Amniotic epithelial cell (primary cell): ENCODE measurements around the gene PTPRN2.
"Not testable (repeated sequence)": the region's sequence is repeated elsewhere in the genome, so short reads cannot be mapped to it uniquely, and the experiment has no call there.

ENCODE experiments used
- DNase-seq: peaks from one replicate; pipeline ENCODE4 v3.0.0-alpha.2; 2010; ENCODE audit warnings: low read depth

PTPRN2 gene

DNA sequence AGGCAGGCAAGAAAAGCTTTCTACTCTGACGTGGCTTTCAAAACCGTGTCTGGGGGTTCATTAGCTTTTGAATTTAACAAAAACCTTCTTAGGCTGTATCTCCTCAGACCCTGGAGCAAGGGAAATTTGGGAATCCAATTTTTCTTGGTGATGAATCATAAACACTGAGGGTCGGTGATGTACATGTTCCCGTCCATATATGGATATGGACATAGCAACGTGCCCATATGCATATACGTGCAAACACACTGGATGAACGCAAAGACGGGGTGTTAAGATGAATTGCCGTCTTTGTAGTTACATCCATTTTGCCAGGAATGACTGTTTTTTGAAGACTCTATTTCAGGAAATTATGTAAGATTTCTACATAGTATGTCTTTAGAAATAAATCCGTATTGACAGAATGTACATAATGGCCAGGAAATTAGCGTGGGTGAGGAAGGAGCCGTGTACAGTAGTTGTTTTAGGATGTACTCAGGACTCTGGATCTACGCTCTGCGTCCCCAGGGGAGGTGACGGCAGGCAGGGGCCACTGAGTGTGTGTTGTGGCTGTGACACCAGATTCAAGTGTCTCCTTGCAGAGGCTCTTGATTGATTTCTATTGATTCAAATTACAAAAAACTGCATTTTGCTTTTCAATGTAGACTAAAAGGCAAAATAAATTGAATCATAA is 1012.6 kb downstream of the PTPRN2 start:
- DNase-seq = no peak

DNA sequence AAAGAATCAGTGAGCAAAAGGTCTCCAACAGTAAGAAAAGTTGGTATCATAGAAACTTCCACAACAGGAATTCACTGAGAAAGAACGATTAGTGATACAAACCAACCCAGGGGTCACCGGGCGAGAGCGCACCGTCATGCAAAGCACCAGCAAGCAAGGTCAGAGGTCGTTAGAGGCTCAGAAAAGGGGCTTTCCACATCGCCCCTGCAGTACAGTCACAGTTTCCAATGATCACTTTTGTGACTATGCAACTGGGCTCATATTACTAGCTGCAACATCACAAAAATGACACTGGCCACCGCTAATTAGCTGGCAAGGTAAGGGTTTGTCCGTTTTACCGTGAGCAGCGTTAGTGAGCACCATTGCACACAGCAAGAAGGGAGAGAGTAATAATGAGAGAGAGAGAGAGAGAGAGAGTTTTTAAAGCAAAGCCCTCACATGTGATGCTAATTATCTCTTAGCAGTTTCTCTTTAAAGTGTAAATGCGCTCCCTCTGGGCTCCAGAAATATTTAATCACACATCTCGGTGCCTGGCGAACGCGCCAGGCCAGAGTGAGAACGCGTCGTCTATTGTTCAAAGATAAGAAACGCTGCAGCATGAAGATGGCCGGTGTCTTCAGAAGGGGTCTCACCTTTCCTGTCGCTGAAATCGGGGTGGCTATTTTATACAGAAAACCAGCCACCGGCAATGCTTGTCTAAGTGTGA is 1013.4 kb downstream of the PTPRN2 start:
- DNase-seq = no peak

DNA sequence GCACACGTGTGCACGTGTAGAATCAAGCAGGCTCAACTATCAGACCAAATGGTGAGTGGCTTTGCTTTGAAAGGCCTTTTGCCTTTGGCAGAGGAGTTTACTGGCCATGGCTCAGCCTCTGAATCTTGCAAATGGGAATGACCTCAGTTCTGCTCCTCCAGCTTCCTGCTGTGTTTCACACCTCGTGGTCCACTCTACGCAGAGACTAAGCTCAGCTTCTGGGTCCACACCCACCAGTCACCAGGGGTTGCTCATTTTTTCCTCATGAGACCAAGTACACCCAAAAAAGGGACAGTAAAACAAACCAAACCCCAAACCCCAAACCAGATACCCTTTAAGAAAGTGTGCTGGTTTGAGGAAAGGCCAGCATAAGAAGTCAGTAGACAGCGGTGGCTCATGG is 1014.4 kb downstream of the PTPRN2 start:
- no peak for DNase-seq

DNA sequence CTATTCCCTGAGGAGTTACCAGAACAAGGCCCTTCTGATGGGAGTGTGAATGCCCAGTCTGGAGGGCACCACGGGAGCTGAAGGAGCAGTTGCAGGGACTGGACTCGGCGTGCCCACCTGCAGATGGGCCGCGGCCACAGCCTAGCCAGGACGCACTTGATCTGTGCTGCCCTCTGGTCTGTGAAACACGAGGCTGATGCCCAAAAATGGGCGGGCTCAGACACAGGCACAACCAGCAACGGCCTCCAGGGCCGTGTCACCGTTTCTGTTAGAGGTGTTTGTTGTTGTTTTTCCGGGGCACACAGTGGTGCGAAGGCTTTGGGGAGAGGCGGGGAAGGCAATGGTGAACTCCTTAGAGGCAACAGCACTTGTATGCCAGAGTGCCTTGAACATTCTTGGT is 1015.0 kb downstream of the PTPRN2 start:
- no peak for DNase-seq

DNA sequence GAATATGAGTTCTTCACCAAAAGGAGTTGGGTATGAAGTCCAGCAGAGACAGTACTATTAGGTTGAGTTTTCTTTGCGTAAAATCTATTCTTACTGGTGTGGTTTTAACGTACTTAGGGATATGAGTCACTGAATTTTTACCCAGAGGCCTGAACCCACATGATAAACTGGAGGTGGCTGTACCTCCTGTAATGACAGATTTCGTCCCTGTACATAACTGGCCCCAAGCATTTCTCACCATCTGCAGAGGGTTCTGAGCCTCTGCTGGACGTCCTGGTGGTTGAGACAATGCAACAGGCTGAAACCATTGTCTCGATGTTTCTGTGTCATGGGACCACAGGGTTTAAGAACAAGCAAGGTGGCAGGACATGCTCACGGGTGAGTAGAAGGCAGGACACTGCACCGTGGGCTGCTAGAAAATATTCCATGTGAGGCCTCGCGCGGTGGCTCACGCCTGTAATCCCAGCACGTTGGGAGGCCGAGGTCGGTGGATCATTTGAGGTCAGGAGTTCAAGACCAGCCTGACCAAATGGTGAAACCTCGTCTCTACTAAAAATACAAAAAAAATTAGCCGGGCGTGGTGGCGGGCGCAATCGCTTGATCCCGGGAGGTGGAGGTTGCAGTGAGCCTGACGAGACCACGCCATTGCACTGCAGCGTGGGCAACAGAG is 1017.0 kb downstream of the PTPRN2 start:
- no peak for DNase-seq

DNA sequence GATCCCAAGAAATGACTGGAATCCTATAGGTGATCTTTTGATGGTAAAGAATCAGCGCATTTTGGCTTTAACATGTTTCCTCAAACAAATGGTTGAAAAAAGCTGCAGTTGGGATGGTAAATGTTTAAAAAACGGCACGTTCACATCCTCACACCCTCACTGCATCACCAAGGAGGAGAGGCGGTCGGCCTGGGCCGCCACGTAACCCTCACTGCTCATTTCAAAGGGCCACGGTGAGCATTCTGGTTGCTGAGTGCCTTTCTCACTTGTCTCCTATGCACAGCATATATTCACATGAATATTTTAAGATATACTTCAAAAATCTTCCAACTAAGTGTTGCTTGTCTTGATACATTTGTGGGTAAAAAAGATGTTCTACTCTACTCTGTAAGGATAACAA is 1017.7 kb downstream of the PTPRN2 start:
- DNase-seq = no peak

DNA sequence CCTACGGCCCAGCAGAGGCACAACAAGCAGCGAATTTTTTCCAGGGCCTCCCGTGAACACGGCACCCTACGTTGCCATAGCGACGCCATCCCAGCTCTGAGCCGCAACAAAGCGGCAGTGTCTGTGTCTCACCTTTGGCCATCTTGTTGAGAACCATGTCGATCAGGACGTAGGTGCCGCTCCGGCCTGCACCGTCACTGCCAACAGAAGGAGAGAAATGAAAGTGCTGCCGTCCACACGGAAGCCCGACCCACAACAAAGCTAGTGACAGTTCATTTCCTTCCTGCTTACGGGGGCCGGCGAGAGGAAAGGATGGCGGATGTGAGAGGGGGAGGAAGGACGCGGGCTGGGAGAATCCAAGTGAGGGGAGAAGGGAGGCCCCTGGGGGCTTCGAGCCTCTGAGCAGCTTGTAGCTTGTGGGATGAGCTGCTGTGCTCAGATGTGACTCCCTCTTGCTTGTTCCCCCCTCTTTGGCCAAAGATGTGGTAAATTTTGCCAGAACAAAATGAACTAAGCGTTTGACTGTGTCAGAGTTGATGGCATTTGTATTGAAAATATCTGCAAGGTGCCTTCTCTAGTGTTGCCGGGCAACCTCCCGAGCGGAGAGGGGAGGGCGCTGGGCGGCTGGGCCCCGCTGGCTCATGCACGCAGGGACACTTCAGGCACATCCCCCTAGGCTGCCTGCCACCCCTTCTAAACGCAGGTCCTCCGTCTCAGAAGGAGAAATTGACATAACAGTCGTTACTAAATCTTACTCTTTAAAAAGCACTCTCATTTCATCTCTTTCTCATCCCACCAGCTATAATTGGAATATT is 1018.6 kb downstream of the PTPRN2 start:
- DNase-seq = no peak

DNA sequence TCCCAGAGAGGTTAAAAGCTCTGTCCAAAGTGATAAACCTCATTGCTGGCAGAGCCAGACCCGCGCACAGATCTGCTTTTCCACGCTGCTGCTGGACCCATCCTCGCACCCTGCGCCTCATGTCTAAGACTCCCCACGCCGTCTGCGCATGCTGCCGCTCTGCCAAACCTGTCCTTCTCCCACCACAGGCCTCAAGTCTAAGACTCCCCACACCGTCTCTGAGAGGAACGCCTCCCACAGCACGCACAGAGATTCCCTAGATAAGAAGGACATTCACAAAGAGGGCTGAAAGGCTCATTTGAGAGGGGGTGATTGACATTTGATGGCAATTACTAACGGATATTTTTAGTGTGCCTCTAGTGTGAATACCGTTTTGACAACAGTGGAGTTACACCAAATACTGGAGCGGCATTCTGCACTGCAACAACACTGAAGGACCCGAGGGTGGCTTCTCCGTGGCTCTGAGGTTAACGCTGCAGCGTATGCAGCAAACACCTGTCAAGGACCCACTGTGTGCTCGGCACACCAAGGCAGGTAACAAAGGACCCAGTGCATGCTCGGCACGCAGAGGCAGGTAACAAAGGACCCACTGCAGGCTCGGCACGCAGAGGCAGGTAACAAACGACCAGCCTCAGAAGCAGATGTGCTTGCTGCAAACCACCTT is 1019.4 kb downstream of the PTPRN2 start:
- DNase-seq = no peak

DNA sequence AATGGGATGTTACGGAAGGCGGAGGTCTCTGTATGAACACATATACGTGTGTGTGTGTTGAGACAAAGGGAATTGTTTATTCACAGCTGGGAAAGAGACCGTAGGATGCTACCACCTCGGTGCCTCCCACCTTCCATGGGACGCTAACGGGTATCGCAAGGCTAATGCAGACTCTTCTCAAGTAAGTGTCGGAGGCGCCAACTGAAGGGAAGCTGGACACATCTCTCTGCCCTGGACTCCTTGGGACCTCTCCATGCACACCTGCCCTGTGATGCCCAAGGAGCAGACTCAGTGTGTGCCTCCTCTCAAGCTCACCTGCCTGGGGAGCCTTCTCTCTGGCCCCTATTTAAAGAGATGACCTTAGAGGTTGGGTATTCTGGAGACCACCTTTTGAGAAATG is 1020.0 kb downstream of the PTPRN2 start:
- no peak for DNase-seq

DNA sequence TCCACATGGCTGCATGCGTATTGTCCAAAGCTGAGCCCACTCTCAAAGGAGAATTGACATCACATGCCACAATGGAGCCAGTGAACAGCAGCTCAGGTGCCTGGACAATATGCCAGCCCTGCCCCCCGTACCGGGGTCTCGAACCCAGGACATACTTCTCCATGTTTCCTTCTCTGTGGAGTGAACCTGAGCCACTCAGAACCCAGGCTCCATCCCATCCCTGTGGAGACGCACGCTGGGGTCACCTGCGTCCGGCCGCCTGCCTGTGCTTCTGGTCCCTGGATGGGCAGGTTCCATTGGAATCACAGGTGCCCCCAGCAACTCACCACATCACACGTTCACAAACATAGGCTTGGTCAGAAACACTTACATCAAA is 1021.0 kb downstream of the PTPRN2 start:
- no peak for DNase-seq

DNA sequence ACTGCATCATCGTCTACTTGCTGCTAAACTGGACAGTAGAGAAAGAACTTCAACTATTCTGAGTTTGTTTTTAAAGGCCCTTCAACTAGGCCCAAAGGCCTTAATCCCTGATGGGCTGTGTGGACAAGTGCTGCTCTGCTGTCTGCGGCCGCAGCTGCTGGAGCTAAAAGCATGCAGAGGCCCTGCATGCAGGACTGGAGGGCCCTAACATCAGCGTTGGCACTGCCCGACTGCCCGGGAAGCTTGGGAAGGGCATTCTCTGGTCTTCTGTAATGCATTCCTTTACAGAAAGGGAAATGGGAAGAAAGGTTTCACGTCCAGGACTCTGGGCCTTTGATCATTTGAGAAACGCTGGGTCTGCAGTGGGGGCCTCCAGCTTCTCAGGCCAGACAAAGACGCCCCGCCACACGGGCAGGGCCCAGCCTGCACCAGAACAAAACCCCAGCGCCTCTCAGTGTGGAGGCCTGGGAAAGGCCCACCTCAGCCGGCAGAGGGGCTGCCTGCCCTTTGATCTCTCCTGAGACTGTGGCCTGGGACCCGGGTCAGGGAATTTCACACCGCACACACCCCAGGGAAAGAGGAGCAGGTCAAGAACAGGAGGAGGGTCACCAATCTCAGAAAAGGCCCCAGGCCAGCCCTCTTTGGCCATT is 1021.5 kb downstream of the PTPRN2 start:
- no peak for DNase-seq

DNA sequence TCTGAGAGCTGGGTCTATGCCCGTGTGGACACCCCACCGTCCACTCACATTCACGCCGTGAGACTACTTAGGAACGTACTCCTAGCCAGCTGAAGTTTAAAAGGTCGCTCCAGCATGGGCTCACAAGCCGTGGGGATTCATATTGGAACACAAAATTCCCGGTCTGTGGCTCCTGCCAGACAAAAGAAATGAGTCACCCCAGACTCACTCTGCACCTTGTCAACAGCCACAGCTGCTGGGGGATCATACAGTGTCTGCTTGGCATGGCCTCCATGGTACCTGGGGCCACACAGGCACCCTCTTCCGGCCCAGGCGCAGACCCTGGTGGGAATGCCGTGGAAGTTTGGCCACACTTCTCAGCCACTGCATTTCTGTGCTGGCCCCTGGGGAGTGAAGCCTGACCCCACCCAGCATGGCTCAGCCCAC is 1022.4 kb downstream of the PTPRN2 start:
- no peak for DNase-seq

DNA sequence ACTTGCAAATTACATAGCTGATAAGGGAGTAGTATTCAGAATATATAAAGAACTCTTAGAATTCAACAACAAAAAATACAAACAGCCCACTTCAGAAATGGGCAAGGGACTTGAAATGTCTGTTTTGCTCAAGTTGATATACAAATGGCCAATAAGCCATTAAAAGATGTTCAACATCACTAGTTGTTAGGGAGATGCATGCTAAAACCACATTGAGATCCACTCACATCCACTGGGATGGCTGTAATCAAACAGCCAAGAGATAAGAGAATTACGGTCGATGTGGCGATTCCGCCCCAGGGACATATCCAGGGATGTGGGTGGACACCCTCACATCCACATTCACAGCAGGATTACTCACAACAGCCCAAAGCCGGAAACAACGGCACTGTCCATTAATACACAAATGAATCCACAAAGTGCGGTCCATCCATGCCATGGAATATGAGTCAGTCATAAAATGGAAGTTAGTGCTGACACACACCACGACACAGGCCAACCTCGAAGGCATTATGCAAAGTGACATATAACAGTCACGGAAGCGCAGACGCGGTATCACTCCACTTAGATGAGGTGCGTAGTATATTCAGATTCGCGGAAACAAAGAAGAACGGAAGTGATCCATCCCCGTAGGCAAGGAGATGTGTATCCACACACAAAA is 1023.0 kb downstream of the PTPRN2 start:
- no peak for DNase-seq

DNA sequence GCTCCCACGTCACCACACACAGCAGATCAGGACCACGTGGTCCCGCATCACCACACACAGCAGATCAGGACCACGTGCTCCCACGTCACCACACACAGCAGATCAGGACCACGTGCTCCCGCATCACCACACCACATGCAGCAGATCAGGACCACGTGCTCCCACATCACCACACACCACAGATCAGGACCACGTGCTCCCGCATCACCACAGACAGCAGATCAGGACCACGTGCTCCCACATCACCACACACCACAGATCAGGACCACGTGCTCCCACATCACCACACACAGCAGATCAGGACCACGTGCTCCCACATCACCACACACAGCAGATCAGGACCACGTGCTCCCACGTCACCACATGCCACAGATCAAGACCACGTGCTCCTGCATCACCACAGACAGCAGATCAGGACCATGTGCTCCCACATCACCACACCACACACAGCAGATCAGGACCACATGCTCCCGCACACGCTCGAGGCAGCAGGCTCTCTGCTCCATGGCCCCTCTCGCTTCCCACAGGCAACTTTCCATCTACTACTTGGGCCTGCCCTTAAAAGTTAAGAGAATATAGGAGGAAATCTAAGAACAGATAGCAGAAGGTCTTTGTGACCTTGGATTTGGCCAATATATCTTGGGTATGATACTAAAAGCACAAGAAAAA is 1024.0 kb downstream of the PTPRN2 start:
- DNase-seq = not testable (repeated sequence)

DNA sequence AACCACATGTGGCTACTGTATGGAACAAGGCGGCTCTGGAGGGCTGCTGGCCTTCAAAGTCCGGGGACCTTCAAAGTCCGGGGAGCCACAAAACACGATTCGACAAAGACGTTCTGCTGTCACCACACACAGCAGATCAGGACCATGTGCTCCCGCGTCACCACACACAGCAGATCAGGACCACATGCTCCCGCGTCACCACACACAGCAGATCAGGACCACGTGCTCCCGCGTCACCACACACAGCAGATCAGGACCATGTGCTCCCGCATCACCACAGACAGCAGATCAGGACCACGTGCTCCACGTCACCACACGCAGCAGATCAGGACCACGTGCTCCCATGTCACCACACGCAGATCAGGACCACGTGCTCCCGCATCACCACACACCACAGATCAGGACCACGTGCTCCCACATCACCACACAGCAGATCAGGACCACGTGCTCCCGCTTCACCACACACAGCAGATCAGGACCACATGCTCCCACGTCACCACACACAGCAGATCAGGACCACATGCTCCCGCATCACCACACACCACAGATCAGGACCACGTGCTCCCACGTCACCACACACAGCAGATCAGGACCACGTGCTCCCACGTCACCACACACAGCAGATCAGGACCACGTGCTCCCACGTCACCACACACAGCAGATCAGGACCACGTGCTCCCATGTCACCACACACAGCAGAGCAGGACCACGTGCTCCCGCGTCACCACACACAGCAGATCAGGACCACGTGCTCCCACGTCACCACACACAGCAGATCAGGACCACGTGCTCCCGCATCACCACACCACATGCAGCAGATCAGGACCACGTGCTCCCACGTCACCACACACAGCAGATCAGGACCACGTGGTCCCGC is 1024.9 kb downstream of the PTPRN2 start:
- not testable (repeated sequence) for DNase-seq

DNA sequence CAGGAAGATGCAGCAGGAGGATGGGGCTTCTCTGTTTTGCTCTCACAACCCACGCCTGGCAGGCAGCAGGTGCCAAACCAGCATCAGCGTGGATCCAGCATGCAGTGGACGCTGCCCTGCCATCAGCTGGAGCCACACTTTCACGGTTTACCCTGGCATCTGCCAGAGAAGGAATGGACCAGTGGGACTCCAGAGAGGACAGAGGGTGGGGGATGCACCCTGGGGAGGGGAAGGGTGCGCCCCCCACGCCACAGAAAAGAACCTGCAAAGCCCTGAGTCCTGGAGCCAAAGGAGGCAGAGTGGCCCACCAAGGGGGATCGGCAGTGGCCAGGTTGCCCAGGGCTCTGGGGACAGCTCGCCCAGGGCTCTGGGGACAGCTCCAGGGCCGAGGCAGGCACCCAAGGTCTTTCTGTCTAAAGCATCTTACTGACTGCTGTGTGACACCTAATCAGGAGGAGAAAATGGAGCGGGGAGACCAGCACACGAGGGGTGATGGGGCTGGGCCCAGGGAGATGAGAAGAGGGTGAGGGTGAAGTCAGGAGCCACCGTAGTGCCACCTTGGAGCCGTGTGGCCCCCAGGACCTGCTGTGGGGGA is 1025.7 kb downstream of the PTPRN2 start:
- no peak for DNase-seq

DNA sequence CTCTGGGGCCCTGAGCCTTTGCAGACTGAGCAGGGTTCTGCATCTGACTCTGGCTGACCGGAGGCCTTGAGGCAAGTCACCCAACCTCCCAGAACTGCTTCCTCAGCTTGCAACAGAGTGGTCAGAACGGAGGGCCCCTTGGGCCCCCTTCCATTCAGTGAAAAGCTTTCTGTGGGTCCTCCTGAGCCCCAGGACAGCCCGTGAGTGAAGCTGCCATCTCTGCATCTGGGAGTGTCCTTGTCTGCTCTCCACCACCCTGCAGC is 1026.2 kb downstream of the PTPRN2 start:
- DNase-seq = no peak

DNA sequence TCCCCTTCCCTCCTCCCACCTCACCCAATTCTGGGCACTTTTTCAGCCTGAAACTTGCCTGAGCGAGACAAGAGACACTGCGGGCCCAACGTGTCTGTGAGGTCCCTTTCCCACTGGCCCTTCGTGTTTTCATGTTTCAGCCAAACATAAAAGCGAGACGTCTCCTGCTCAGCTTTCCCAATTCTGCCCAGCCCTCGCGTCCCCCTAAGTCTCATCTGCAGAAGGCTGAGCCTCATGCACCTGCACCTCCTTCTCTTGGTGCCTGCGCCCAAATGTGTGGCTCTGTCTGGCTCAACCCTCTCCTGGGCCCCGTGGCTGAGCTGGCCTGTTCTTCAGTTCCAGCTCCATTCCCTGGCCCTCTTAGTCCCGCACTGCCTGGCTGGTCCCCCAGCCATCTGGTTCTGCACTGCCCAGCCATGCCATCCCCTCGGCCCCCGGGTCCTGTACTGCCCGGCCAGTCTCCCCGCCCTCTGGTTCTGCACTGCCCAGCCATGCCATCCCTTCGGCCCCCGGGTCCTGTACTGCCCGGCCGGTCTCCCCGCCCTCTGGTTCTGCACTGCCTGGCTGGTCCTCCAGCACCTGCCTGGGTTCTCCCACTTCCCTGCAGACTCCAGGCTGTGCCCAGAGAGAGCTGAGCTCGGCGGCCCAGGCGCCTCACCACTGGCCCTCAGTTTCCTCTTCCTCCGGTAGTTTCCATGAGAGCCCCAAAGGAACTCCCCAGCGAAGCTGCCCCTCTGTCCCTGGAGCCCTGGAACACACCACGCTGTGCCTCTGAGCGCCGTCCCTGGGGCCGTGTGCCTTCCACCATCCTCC is 1026.7 kb downstream of the PTPRN2 start:
- DNase-seq = no peak
